ENCODE data around the gene IL11.
"Not testable (repeated sequence)": the region's sequence is repeated elsewhere in the genome, so short reads cannot be mapped to it uniquely, and the experiment has no call there.

IL11 gene

DNA sequence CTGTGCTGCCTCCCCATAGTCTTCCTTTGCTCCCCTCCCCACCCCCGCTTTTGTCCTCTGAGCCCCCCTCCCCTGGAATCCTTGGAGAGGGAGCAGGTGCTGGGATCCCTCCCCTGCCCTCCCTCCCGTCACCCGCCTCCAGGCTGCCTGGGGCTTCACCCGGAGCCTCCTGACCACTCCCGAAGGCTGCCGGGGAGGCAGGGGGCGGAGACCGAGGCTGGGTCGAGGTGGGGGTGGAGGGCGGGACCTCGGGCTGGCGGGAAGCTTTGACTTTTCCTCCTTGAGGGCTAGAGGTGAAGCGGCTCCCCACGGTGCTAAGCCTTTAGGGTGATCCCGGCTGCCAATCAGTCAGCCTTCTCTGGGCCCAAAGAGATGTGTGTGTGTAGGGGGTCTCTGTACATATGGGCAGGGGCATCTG lies 29.1 kb downstream of the IL11 start:
- CTCF ChIA-PET: interaction anchor here (1.0 to 1.1 kb wide), 2 partner anchors 40 to 61 kb away, joined by 3 read pairs; no protein-coding TSS in a partner anchor
- DNase-seq (ENCODE audit: extremely low spot score): peak; percentile 91
- TF ChIP-seq, protein P1, sequence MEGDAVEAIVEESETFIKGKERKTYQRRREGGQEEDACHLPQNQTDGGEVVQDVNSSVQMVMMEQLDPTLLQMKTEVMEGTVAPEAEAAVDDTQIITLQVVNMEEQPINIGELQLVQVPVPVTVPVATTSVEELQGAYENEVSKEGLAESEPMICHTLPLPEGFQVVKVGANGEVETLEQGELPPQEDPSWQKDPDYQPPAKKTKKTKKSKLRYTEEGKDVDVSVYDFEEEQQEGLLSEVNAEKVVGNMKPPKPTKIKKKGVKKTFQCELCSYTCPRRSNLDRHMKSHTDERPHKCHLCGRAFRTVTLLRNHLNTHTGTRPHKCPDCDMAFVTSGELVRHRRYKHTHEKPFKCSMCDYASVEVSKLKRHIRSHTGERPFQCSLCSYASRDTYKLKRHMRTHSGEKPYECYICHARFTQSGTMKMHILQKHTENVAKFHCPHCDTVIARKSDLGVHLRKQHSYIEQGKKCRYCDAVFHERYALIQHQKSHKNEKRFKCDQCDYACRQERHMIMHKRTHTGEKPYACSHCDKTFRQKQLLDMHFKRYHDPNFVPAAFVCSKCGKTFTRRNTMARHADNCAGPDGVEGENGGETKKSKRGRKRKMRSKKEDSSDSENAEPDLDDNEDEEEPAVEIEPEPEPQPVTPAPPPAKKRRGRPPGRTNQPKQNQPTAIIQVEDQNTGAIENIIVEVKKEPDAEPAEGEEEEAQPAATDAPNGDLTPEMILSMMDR (IDR thresholded peaks at IDR 0.05; ENCODE audit: control extremely low read depth, extremely low read depth, low read depth, missing control alignments): no peak
- POLR2A ChIA-PET: no interaction called here

DNA sequence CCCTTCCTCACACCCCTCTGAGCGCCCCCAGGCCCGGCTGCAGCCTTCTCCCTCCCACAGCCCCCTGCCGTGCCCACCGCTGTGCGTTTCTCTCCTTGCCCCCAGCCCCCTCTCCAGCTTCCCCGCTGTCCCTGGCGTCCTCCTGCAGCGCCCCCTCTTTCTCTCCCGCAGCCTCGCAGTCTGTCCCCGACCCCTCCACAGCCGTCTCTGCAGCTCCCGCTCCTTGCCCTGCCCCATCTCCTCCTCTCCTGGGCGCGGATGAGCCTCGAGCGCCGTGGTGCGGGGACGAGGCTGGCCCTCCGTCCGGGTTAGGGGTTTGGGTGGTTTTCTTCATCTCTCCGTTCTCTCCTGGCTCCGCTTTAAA lies 29.5 kb downstream of the IL11 start:
- POLR2A ChIA-PET: no interaction called here

DNA sequence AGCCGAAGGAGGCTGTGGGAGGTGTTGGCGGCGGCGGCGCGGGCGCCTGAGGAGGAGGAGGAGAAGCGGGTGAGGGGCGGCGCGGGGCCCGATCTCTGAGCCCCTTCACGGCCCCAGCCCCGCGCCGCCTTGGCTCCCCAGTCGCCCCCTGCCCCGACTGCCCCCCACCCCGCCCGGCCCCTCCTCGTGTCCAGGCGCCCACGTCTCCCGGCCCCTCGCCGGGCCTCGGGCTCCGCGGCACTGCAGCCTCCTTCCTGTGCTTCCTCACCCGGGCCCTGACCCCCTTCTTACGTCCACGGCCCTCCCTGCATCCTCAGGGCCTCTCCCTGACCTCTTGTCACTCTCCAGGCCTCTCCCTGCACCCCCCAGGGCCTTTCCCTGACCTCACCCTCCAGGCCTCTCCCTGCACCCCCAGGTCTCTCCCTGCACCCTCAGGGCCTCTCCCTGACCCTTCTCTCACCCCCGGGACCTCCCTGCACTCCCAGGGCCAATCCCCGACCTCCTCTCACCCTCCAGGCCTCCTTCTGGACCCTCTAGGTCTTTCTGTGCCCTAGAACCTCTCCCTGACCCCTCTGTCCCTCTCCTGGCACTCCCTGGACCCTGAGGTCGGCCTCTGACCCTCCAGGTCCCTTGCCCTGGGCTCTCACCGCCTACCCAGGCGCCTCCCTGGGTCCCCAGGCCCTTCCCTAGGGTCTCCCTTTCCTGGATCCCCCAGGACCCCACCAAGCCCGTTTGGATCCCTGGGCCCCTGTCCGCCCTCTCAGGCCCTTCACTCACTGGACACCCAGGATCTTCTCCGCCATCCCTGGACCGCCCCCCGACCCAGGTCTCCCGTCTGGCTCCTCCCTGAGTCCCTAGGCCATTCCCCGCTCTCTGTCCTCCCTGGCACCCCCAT lies 30.1 kb downstream of the IL11 start:
- no peak for DNase-seq (ENCODE audit: extremely low spot score)
- TF ChIP-seq, protein P1 (IDR thresholded peaks at IDR 0.05; ENCODE audit: control extremely low read depth, extremely low read depth, low read depth, missing control alignments): no peak
- ChIA-PET CTCF (interaction anchor here (0.6 to 4.3 kb wide), 11 partner anchors 9 to 165 kb away, joined by 3 to 43 read pairs (median 3); partner anchors contain the start of genes TMEM238 and ZNF628), POLR2A (interaction anchor here (0.6 to 1.8 kb wide), 8 partner anchors 10 to 121 kb away, joined by 3 to 12 read pairs (median 3); partner anchors contain the start of genes ISOC2, TMEM150B and UBE2S)

More for the DNA sequence above, 29.5 kb downstream of the IL11 start:
- DNase-seq (ENCODE audit: extremely low spot score): no peak
- TF ChIP-seq, protein P1 (IDR thresholded peaks at IDR 0.05; ENCODE audit: control extremely low read depth, extremely low read depth, low read depth, missing control alignments): peak; percentile 29
- CTCF ChIA-PET: interaction anchor here (1.0 to 1.1 kb wide), 2 partner anchors 39 to 61 kb away, joined by 3 read pairs; no protein-coding TSS in a partner anchor

DNA sequence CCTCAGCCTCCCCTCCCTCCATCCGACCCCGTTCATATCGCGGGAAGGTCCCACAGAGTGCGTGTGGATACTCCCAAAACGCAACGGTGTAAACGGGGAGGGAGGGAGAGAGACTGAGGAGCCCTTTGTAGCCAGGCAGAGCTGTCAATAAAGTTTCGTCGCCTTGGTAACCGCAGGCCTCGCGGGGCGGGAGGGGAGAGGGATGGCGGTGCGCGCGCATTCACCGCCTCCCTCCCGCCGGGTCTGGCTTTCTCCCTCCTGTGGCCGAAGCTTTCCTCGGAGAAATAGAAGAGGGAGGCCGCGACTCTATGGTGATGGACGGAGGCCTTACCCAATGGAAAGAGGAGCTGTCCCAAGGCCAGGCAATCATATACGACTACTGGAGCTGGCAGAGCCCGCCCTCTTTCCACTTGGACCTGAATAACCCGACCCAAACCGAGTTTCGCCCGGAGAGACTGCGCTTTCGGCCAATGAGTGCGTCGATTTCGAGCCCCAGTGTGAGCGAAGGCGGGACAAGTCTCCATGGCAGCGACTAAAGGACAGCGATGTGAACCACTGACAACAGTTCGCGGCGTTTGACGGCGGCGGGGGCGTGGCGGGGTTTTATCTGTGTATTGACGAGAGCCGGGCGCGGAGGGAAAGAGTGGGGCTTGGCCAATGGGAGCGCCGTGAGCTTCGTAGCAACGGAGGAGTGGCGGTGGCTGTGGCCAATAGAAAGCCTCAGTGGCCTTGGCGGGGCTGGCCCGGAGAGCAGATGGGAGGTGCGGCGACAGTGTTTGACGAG lies 31.0 kb downstream of the IL11 start, which contains the start of gene KMT5C:
Gene KMT5C, plus strand, starts transcription at position 772 of the 784 bp plus-strand sequence. CDS start 2,061 bp downstream, outside the sequence.
- ChIA-PET POLR2A (interaction anchor here (0.6 to 1.8 kb wide), 15 partner anchors 11 to 315 kb away, joined by 3 to 12 read pairs (median 3); partner anchors contain the start of genes ISOC2, TMEM150B, U2AF2 and UBE2S), CTCF (interaction anchor here (0.6 to 4.3 kb wide), 14 partner anchors 10 to 165 kb away, joined by 3 to 43 read pairs (median 3); partner anchors contain the start of genes TMEM238 and ZNF628)
- DNase-seq (ENCODE audit: extremely low spot score): peak; percentile 98
- TF ChIP-seq, protein P1 (IDR thresholded peaks at IDR 0.05; ENCODE audit: control extremely low read depth, extremely low read depth, low read depth, missing control alignments): no peak

DNA sequence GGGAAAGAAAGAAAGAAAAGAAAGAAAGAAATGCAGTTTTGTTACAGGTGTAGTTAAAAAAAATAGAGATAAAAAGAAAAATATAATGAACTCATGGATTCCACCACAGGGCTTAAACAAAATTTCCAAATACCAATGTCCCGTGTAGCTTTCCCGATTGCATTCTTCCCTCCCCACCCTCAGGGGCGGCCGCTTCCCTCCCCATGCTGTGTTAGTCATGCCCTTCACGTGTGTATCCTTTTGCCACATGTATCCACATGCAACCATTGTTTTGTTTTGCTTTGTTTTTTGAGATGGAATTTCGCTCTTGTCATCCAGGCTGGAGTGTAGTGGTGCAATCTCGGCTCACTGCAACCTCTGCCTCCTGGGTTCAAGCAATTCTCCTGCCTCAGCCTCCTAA lies 34.2 kb downstream of the IL11 start:
- DNase-seq (ENCODE audit: extremely low spot score): no peak
- POLR2A ChIA-PET: no interaction called here
- TF ChIP-seq, protein P1 (IDR thresholded peaks at IDR 0.05; ENCODE audit: control extremely low read depth, extremely low read depth, low read depth, missing control alignments): no peak
- CTCF ChIA-PET: interaction anchor here (1.6 to 4.3 kb wide), 2 partner anchors 34 to 44 kb away, joined by 4 to 43 read pairs; no protein-coding TSS in a partner anchor

DNA sequence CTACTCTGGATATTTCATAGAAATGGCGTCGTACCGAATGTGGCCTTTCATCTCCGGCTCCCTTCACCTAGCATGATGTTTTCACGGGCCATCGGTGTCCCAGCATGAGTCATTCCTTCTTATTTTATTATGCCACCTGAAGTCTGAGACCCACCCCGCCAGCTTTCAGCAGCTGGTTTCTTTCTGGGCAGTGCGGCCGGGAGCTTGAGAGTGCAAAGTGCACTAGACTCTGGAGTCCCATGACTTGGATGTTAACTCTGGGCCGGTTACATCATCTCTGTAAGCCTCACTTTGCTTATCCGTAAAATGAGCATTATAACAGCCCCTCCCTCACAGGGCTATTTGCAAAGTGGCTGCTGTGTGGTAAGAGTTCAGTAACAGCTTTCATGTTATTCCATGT lies 36.4 kb downstream of the IL11 start:
- ChIA-PET POLR2A (no interaction called here), CTCF (no interaction called here)
- no peak for DNase-seq (ENCODE audit: extremely low spot score)
- TF ChIP-seq, protein P1 (IDR thresholded peaks at IDR 0.05; ENCODE audit: control extremely low read depth, extremely low read depth, low read depth, missing control alignments): no peak

DNA sequence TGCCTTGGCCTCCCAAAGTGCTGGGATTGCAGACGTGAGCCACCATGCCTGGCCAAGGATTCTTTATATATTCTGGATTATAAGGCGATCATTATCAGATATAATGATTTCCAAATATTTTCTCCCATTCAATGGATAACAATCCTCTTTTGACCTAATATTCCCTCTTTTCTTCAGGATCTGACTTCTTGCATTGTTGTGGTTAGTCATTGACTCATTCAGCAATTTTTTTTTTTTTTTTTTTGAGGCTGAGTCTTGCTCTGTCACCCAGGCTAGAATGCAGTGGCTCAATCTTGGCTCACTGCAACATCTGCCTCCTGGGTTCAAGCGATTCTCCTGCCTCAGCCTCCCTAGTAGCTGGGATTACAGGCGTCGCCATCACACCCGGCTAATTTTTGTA lies 40.5 kb downstream of the IL11 start:
- CTCF ChIA-PET; DNase-seq (ENCODE audit: extremely low spot score); POLR2A ChIA-PET: not testable (repeated sequence)

DNA sequence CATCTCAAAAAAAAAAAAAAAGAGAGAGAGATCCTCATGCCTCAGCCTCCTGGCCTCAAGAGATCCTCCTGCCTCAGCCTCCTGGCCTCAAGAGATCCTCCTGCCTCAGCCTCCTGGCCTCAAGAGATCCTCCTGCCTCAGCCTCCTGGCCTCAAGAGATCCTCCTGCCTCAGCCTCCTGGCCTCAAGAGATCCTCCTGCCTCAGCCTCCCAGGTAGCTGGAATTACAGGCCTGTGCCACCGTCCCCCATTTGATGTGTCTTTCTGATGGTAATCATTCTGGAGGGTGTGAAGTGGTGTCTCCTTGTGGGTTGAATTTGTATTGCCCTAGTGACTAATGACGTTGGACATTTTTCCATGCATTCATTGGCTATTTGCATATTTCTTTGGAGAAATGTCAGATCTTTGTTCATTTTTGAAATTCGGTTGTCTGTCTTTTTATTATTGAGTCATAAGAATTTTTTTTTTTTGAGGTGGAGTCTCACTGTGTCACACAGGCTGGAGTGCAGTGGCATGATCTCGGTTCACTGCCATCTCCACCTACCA lies 41.4 kb downstream of the IL11 start:
- DNase-seq (ENCODE audit: extremely low spot score); CTCF ChIA-PET; POLR2A ChIA-PET: not testable (repeated sequence)
